Frontal cortex (tissue), 4 donors: ENCODE data around the gene TRIM41. TPM values are rescaled to one million over a fixed set of nuclear protein-coding genes. Genes with fewer than 3 reads are reported as not detected.
"Not testable (repeated sequence)": the region's sequence is repeated elsewhere in the genome, so short reads cannot be mapped to it uniquely, and the experiment has no call there.

Source experiments
- DNase-seq, 2 donors: peaks; one replicate each; pipeline ENCODE4 v3.0.0; 2012; ENCODE audit warnings: low spot score in 2 of 2
- FAIRE-seq: peaks from 2 replicates; lab custom pipeline; 2012; peaks lifted over from hg19 to GRCh38; lab: Jason Lieb, UNC
- small RNA-seq: library from RNA; depleted of rRNA; stranded (forward); fragments of <200 nt; gene quantifications from one replicate; pipeline ENCODE3, GENCODE V24; 2014
- total RNA-seq: library from RNA; depleted of rRNA; stranded (reverse); fragments of >200 nt; gene quantifications from one replicate; pipeline ENCODE4 v1.2.3, GENCODE V29; 2014
- donor health status: control.
- donor health status: control.
- donor health status: control.

TRIM41 gene
- total RNA-seq, 1 donor from 2014 or later = 12.2 TPM

GRCh38 chr5:181271081-181271480 is 48.0 kb downstream of the TRIM41 start:
- DNase-seq (no peak), FAIRE-seq (no peak)

- not testable (repeated sequence) for DNase-seq
Observed at GRCh38 chr5:181273433-181273744, 50.3 kb downstream of the TRIM41 start.

GRCh38 chr5:181280251-181280762 is 57.2 kb downstream of the TRIM41 start:
- DNase-seq (no peak), FAIRE-seq (no peak)

More at GRCh38 chr5:181273433-181273744, 50.3 kb downstream of the TRIM41 start:
- FAIRE-seq = not testable (repeated sequence)

GRCh38 chr5:181281077-181281983 is 58.2 kb downstream of the TRIM41 start:
- DNase-seq (no peak), FAIRE-seq (no peak)

- DNase-seq (no peak), FAIRE-seq (no peak)
Observed at GRCh38 chr5:181281984-181282316, 58.9 kb downstream of the TRIM41 start.

GRCh38 chr5:181282415-181282814 is 59.3 kb downstream of the TRIM41 start:
- FAIRE-seq, DNase-seq: not testable (repeated sequence)

- FAIRE-seq = no peak
- no peak for DNase-seq
Observed at GRCh38 chr5:181282874-181283273, 59.8 kb downstream of the TRIM41 start.

GRCh38 chr5:181283347-181283746 is 60.3 kb downstream of the TRIM41 start:
- DNase-seq = no peak

GRCh38 chr5:181283841-181284755 is 61.0 kb downstream of the TRIM41 start:
- not testable (repeated sequence) for DNase-seq, FAIRE-seq

More at GRCh38 chr5:181283347-181283746, 60.3 kb downstream of the TRIM41 start:
- FAIRE-seq = no peak

Small RNA genes within 50 kb of the gene (small RNA-seq; reads per million reads assigned to genes)
- not detected for gene MIR4638
- not detected for gene SNORD95
- gene SNORD96A = not detected

Other genes starting within 250 kb of the TRIM41 start
- gene BTNL3, start 234.4 kb upstream of the TRIM41 start, total RNA-seq = not detected
- gene BTNL9, start 183.0 kb upstream of the TRIM41 start, total RNA-seq = 2.9 TPM
- not detected for gene OR2V1, start 92.1 kb upstream of the TRIM41 start, total RNA-seq
- gene OR2V2, start 75.7 kb upstream of the TRIM41 start, total RNA-seq = not detected
- gene TRIM7, start 18.1 kb upstream of the TRIM41 start, total RNA-seq = 2.0 TPM
- gene RACK1, start 20.6 kb downstream of the TRIM41 start, total RNA-seq = 3,351 TPM
- gene TRIM52, start 37.9 kb downstream of the TRIM41 start, total RNA-seq = 9.8 TPM
- gene OR4F3, start 144.0 kb downstream of the TRIM41 start, total RNA-seq = not detected